Measurements from ENCODE around the gene WASHC3. TPM values are rescaled to one million over a fixed set of nuclear protein-coding genes. Genes with fewer than 3 reads are reported as not detected.

Gene WASHC3
- total and polyA plus RNA-seq, 9 donors: 24.8 to 72.8 (median 35.6) TPM

- Histone ChIP-seq H3K27me3 (no peaks in the 10 kb centered on the region), H3K4me3 (no peak overlapping the region), H3K36me3 (no peaks in the 10 kb centered on the region), H3K4me1 (ENCODE audit: insufficient read depth) (no peaks in the 10 kb centered on the region), H3K27ac (no peak overlapping the region), H3K9me3 (no peaks in the 10 kb centered on the region)
- 90 to 98% (median 97%) methylated on average over 3 to 4 of the region's 4 CpGs for WGBS, 3 donors
- intact Hi-C loops (cut with DNase I): no loop called here
- no peak for DNase-seq
- TF ChIP-seq POLR2A (IDR thresholded peaks at IDR 0.05) (no peak), EP300 (IDR thresholded peaks at IDR 0.05) (no peak), CTCF (IDR thresholded peaks at IDR 0.05) (no peak)
These were observed 9.4 kb downstream of the WASHC3 start for GRCh38 chr12:102052192-102053061.

GRCh38 chr12:102051431-102051965, 10.3 kb downstream of the WASHC3 start:
- TF ChIP-seq CTCF (IDR thresholded peaks at IDR 0.05): no peak
- TF ChIP-seq POLR2A (IDR thresholded peaks at IDR 0.05): no peak
- no peak for TF ChIP-seq EP300 (IDR thresholded peaks at IDR 0.05)
- no peak for DNase-seq
- Histone ChIP-seq H3K4me1 (ENCODE audit: insufficient read depth) (no peaks in the 10 kb centered on the region), H3K4me3 (no peak overlapping the region), H3K36me3 (no peaks in the 10 kb centered on the region), H3K27ac (no peak overlapping the region), H3K9me3 (no peaks in the 10 kb centered on the region), H3K27me3 (no peaks in the 10 kb centered on the region)
- intact Hi-C loops (cut with DNase I): no loop called here
- WGBS, 3 donors: 95 to 98% (median 97%) methylated on average over 1 of the region's 1 CpG

GRCh38 chr12:102050660-102051430, 10.9 kb downstream of the WASHC3 start:
- H3K9me3 ChIP-seq: no peaks in the 10 kb centered on the region
- DNase-seq: no peak
- no peak overlapping the region for H3K27ac ChIP-seq
- no peaks in the 10 kb centered on the region for H3K27me3 ChIP-seq
- no peaks in the 10 kb centered on the region for H3K36me3 ChIP-seq
- no peaks in the 10 kb centered on the region for H3K4me1 ChIP-seq (ENCODE audit: insufficient read depth)
- WGBS, 3 donors: 45 to 68% (median 47%) methylated on average over 1 of the region's 1 CpG
- intact Hi-C loops (cut with DNase I): no loop called here
- TF ChIP-seq EP300 (IDR thresholded peaks at IDR 0.05) (no peak), POLR2A (IDR thresholded peaks at IDR 0.05) (no peak), CTCF (IDR thresholded peaks at IDR 0.05) (no peak)
- no peak overlapping the region for H3K4me3 ChIP-seq

- Histone ChIP-seq H3K4me3 (no peak overlapping the region), H3K4me1 (ENCODE audit: insufficient read depth) (no peaks in the 10 kb centered on the region), H3K9me3 (no peaks in the 10 kb centered on the region), H3K27me3 (no peaks in the 10 kb centered on the region), H3K27ac (no peak overlapping the region), H3K36me3 (no peaks in the 10 kb centered on the region)
- intact Hi-C loops (cut with DNase I): no loop called here
- TF ChIP-seq EP300 (IDR thresholded peaks at IDR 0.05) (no peak), CTCF (IDR thresholded peaks at IDR 0.05) (no peak), POLR2A (IDR thresholded peaks at IDR 0.05) (no peak)
- DNase-seq: no peak
- WGBS, 3 donors: 85 to 91% (median 90%) methylated on average over 1 of the region's 1 CpG
These were observed 17.9 kb downstream of the WASHC3 start for GRCh38 chr12:102043928-102044327.
